ENCODE measurements around the gene TMEM127. TPM values are rescaled to one million over a fixed set of nuclear protein-coding genes. Genes with fewer than 3 reads are reported as not detected.

Gene TMEM127
- total RNA-seq, 3 donors from 2014 or later (not counting 1 experiment from before 2014, with no cell fraction given): 49.8 to 59.3 (median 54.5) TPM

- Histone ChIP-seq H3K27me3 (ENCODE audit: control insufficient read depth, insufficient read depth, low read length) (no peaks in the 10 kb centered on the region), H3K9me3 (ENCODE audit: control insufficient read depth, insufficient read depth, low read length) (no peaks in the 10 kb centered on the region), H3K36me3 (ENCODE audit: control insufficient read depth, insufficient read depth, low read length) (no peaks in the 10 kb centered on the region), H3K27ac (ENCODE audit: low read length) (no peak overlapping the region), H3K4me1 (ENCODE audit: control insufficient read depth, insufficient read depth, low read length) (peaks cover 19% of the 10 kb centered on the region), H3K4me3 (ENCODE audit: low read length) (no peak overlapping the region)
- DNase-seq: no peak
- Mint-ChIP-seq H3K4me3 (peak overlapping the region; percentile 95), H3K36me3 (no peaks in the 10 kb centered on the region), H3K9me3 (no peaks in the 10 kb centered on the region), H3K27me3 (ENCODE audit: low read depth in 2 of 2) (no peaks in the 10 kb centered on the region), H3K4me1 (peaks cover 32 to 34% of the 10 kb centered on the region in 2 donors), H3K27ac (peak overlapping the region; percentile 88 to 97)
- 96% methylated on average over 9 of the region's 9 CpGs for WGBS (ENCODE audit: insufficient coverage)
- intact Hi-C loops (cut with micrococcal nuclease): loop anchor here (2.0 kb wide), 1 partner anchor 57 kb away; the partner anchor contains the start of gene CIAO1
- TF ChIP-seq, protein P1, sequence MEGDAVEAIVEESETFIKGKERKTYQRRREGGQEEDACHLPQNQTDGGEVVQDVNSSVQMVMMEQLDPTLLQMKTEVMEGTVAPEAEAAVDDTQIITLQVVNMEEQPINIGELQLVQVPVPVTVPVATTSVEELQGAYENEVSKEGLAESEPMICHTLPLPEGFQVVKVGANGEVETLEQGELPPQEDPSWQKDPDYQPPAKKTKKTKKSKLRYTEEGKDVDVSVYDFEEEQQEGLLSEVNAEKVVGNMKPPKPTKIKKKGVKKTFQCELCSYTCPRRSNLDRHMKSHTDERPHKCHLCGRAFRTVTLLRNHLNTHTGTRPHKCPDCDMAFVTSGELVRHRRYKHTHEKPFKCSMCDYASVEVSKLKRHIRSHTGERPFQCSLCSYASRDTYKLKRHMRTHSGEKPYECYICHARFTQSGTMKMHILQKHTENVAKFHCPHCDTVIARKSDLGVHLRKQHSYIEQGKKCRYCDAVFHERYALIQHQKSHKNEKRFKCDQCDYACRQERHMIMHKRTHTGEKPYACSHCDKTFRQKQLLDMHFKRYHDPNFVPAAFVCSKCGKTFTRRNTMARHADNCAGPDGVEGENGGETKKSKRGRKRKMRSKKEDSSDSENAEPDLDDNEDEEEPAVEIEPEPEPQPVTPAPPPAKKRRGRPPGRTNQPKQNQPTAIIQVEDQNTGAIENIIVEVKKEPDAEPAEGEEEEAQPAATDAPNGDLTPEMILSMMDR (IDR thresholded peaks at IDR 0.05): no peak
- ATAC-seq: no peak
These were observed 56.1 kb downstream of the TMEM127 start for GRCh38 chr2:96209729-96210085.

- 13% methylated on average over 21 of the region's 21 CpGs for WGBS (ENCODE audit: insufficient coverage)
- Mint-ChIP-seq H3K27ac (peak overlapping the region; percentile 88 to 97), H3K27me3 (ENCODE audit: low read depth in 2 of 2) (no peaks in the 10 kb centered on the region), H3K36me3 (no peaks in the 10 kb centered on the region), H3K9me3 (no peaks in the 10 kb centered on the region), H3K4me3 (peak overlapping the region; percentile 95), H3K4me1 (peaks cover 36 to 38% of the 10 kb centered on the region in 2 donors)
- Histone ChIP-seq H3K36me3 (ENCODE audit: control insufficient read depth, insufficient read depth, low read length) (no peaks in the 10 kb centered on the region), H3K27me3 (ENCODE audit: control insufficient read depth, insufficient read depth, low read length) (no peaks in the 10 kb centered on the region), H3K9me3 (ENCODE audit: control insufficient read depth, insufficient read depth, low read length) (no peaks in the 10 kb centered on the region), H3K4me3 (ENCODE audit: low read length) (peak overlapping the region; percentile 91), H3K4me1 (ENCODE audit: control insufficient read depth, insufficient read depth, low read length) (peaks cover 22% of the 10 kb centered on the region), H3K27ac (ENCODE audit: low read length) (peak overlapping the region; percentile 82)
- DNase-seq (no peak), ATAC-seq (no peak)
- TF ChIP-seq, protein P1 (IDR thresholded peaks at IDR 0.05): no peak
- intact Hi-C loops (cut with micrococcal nuclease): loop anchor here (2.0 kb wide), 1 partner anchor 58 kb away; the partner anchor contains the start of gene CIAO1
These were observed 56.6 kb downstream of the TMEM127 start for GRCh38 chr2:96209011-96209728.

- H3K36me3 Mint-ChIP-seq: no peaks in the 10 kb centered on the region
- intact Hi-C loops (cut with micrococcal nuclease): loop anchor here (1.0 to 2.0 kb wide), 2 partner anchors 58 to 63 kb away; partner anchors contain the start of genes CIAO1 and DUSP2
- H3K27ac Mint-ChIP-seq: peak within 1 kb of the TSS; percentile 88 to 97
- H3K4me1 Mint-ChIP-seq: peaks cover 44 to 46% of the 10 kb centered on the region in 2 donors
- no peaks in the 10 kb centered on the region for H3K36me3 ChIP-seq (ENCODE audit: control insufficient read depth, insufficient read depth, low read length)
- TF ChIP-seq, protein P1 (IDR thresholded peaks at IDR 0.05): no peak
- DNase-seq (peak; percentile 95 to 98), ATAC-seq (peak; percentile 82 to 94 (median 88))
- no peaks in the 10 kb centered on the region for H3K27me3 ChIP-seq (ENCODE audit: control insufficient read depth, insufficient read depth, low read length)
- H3K27me3 Mint-ChIP-seq (ENCODE audit: low read depth in 2 of 2): no peaks in the 10 kb centered on the region
- no peaks in the 10 kb centered on the region for H3K9me3 Mint-ChIP-seq
- H3K9me3 ChIP-seq (ENCODE audit: control insufficient read depth, insufficient read depth, low read length): no peaks in the 10 kb centered on the region
- H3K4me3 Mint-ChIP-seq: peak within 1 kb of the TSS; percentile 95
- WGBS (ENCODE audit: insufficient coverage): under 1% methylated on average over 100 of the region's 100 CpGs
- peaks cover 30% of the 10 kb centered on the region for H3K4me1 ChIP-seq (ENCODE audit: control insufficient read depth, insufficient read depth, low read length)
- H3K4me3 ChIP-seq (ENCODE audit: low read length): peak within 1 kb of the TSS; percentile 91
- H3K27ac ChIP-seq (ENCODE audit: low read length): peak within 1 kb of the TSS; percentile 82
These were observed 57.4 kb downstream of the TMEM127 start, which contains the start of gene STARD7 for GRCh38 chr2:96208143-96209010. Gene STARD7, minus strand, starts transcription at chr2:96208827. Its CDS starts 393 bp downstream, at chr2:96208434.
